GM12872 (cell line): ENCODE results near the gene ENPP6.

Experiments used
- CTCF ChIP-seq: IDR thresholded peaks from 3 replicates; pipeline ENCODE4 v1.5.1; 2011; ENCODE audit warnings: low read depth, mild to moderate bottlenecking, low read length, moderate library complexity; ENCODE audit not compliant: insufficient read depth

Gene ENPP6

GRCh38 chr4:184120549-184121127 lies 97.0 kb downstream of the ENPP6 start:
- no peak for TF ChIP-seq CTCF

- TF ChIP-seq CTCF: no peak
These were observed 99.9 kb downstream of the ENPP6 start for GRCh38 chr4:184117662-184118199.

- TF ChIP-seq CTCF: no peak
These were observed 102.3 kb downstream of the ENPP6 start for GRCh38 chr4:184115399-184115798.

- TF ChIP-seq CTCF: peak; percentile 20; the same call in 1 of the 3 replicates
These were observed 103.2 kb downstream of the ENPP6 start for GRCh38 chr4:184114431-184114830.

- TF ChIP-seq CTCF: no peak
These were observed 105.6 kb downstream of the ENPP6 start for GRCh38 chr4:184112006-184112550.

- no peak for TF ChIP-seq CTCF
These were observed 106.3 kb downstream of the ENPP6 start for GRCh38 chr4:184111233-184111832.

- no peak for TF ChIP-seq CTCF
These were observed 107.0 kb downstream of the ENPP6 start for GRCh38 chr4:184110452-184111224.
